Mesodermal cell (in vitro differentiated cells): ENCODE measurements around the gene SUCLG2.

Source experiments
- H3K27ac ChIP-seq: 2 replicates; pipeline ENCODE4 v1.7.0; 2013; ENCODE audit warnings: mild to moderate bottlenecking, low read depth, low read length, moderate library complexity; ENCODE audit not compliant: severe bottlenecking
- H3K36me3 ChIP-seq: 2 replicates; pipeline ENCODE4 v1.7.1; 2013; ENCODE audit warnings: mild to moderate bottlenecking, low read length, moderate library complexity; ENCODE audit not compliant: control insufficient read depth, insufficient read depth
- H3K4me1 ChIP-seq: one replicate; pipeline ENCODE4 v1.7.1; 2013; ENCODE audit warnings: mild to moderate bottlenecking, low read length; ENCODE audit not compliant: insufficient read depth, control insufficient read depth, poor library complexity, severe bottlenecking
- H3K4me3 ChIP-seq: 2 replicates; pipeline ENCODE4 v1.7.0; 2013; ENCODE audit warnings: low read length, control low read depth, mild to moderate bottlenecking; ENCODE audit not compliant: insufficient read depth, poor library complexity, severe bottlenecking; ENCODE audit errors: extremely low read depth
- H3K9me3 ChIP-seq: 2 replicates; pipeline ENCODE4 v1.7.1; 2013; ENCODE audit warnings: mild to moderate bottlenecking, low read length, moderate library complexity; ENCODE audit not compliant: control insufficient read depth
- WGBS, 2 experiments: methylation state at CpG; one replicate each; pipeline ENCODE4 v1.1.5; 2013; ENCODE audit warnings: missing lambda C conversion rate in 2 of 2; ENCODE audit not compliant: insufficient coverage in 2 of 2; 5-methylcytosine and 5-hydroxymethylcytosine counted together

SUCLG2 gene

DNA sequence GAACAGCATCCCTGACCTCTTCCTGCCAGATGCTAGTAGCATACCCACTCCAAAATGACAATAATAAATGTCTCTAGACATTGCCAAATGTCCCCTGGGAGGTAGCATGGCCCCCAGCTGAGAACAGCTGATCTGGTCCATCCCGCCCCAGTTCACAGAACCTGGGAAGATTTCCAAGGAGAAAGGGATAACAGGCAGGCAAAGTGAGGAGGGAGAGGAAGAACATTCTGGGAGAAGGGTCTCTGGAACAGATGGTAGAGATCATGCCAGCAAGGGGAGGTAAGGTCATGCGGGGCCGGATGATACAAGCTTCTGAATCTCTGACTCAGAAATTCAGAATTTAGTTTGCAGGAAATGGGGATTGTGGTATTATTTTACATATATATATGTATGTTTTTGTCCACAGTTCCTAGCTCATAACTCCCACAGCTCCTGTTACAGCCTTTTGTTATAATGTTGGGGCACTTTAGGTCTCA is 192.7 kb downstream of the SUCLG2 start:
- Histone ChIP-seq H3K4me3 (no peak overlapping the region), H3K36me3 (no peaks in the 10 kb centered on the region), H3K9me3 (no peaks in the 10 kb centered on the region), H3K27ac (no peak overlapping the region), H3K4me1 (no peaks in the 10 kb centered on the region)
- WGBS, 2 experiments: 100% methylated on average over 1 of the region's 3 CpGs; no CpG with 5 or more reads in 1 of the 2 experiments

DNA sequence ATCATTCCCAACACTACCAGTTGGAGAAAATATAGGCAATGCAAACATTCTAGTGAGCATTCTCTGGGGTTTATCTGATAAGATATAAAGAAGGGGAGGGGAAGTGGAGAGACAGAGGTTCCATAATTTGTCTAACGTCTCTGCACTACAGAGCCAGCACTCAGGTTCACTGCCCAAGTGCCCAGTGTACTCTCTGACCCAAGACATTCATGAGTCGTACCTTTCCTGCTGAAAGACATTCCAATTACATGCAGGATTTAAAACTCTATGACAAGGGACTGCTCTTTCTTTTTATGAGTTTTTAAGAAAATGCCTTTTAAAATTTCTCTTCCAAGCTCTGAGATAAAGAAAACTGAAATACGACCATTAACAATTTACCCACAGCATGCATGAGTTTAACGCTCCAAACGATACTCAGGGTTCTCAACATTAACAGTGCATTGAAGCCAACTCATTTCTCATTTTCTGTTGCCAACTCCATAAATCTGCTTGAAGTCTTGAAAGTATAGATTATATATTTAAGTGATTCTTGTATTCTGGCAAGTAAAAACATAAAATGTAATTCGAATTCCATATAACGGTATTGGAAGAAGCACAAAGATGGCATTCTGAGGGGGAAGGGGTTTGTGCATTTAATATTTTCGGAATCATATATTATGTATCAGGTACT is 193.4 kb downstream of the SUCLG2 start:
- 86 to 98% methylated on average over 1 to 5 of the region's 8 CpGs for WGBS, 2 experiments
- no peaks in the 10 kb centered on the region for H3K9me3 ChIP-seq
- H3K4me3 ChIP-seq: no peak overlapping the region
- no peaks in the 10 kb centered on the region for H3K4me1 ChIP-seq
- no peak overlapping the region for H3K27ac ChIP-seq
- H3K36me3 ChIP-seq: no peaks in the 10 kb centered on the region

DNA sequence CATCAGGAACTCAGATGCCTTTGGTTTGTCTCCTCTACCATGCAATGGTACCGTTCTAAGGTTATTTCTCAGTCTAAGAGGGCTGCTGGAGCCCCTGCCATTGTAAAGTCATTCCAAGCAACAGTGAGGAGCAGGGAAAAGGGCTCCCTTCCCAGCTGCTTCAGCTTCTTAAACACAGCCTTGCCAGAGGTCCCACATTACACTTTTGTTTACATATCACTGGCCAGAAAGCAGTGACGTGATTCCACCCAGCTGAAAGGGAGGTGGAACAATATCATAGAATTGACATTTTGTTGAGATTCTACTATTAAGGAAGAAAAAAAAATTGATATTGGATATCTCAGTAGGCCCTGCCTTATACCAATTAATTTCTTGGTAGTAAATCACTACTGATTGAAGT is 194.6 kb downstream of the SUCLG2 start:
- Histone ChIP-seq H3K4me3 (no peak overlapping the region), H3K27ac (no peak overlapping the region)
- WGBS, 2 experiments: 100% methylated on average over 1 of the region's 2 CpGs

DNA sequence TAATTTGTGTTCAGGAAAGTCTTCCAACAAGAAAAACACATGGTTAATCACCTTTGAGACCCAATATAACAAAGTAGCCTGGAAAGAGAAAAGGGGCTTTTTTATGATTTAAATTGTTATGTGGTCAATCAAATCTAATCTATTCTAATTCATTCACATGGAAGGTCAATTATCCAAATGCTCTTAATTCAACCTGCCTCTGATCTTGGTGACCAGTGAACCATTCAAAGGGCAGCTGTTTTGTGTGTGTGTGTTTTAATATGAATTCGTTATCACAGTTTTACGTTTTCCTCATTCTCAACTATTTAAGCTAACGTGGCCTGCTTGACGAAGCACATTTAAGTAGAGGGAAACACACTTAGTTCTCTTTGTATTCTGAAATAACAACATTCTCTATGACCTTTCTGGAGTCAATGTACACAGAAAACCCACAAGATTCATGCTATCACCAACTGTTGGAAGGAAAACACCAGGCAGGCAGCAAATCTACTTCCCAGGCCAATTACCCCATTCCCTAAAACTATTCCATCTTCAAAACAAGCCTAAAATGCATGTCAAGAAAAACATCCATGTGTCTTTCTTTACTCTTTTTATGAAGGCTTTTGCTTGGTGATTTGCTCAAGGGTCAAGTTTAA is 195.4 kb downstream of the SUCLG2 start:
- WGBS, 2 experiments: no CpG with 5 or more reads among the region's 4 CpGs
- no peaks in the 10 kb centered on the region for H3K9me3 ChIP-seq
- H3K4me3 ChIP-seq: no peak overlapping the region
- no peaks in the 10 kb centered on the region for H3K36me3 ChIP-seq
- H3K4me1 ChIP-seq: no peaks in the 10 kb centered on the region
- H3K27ac ChIP-seq: no peak overlapping the region

More for the DNA sequence above, 194.6 kb downstream of the SUCLG2 start:
- Histone ChIP-seq H3K9me3 (no peaks in the 10 kb centered on the region), H3K36me3 (no peaks in the 10 kb centered on the region), H3K4me1 (no peaks in the 10 kb centered on the region)

- Histone ChIP-seq H3K4me1 (no peaks in the 10 kb centered on the region), H3K27ac (no peak overlapping the region), H3K9me3 (no peaks in the 10 kb centered on the region), H3K36me3 (no peaks in the 10 kb centered on the region), H3K4me3 (no peak overlapping the region)
- 87 to 100% methylated on average over 1 to 3 of the region's 5 CpGs for WGBS, 2 experiments
Measured at GRCh38 chr3:67458408-67458807, 196.0 kb downstream of the SUCLG2 start.

GRCh38 chr3:67453628-67454027 is 200.8 kb downstream of the SUCLG2 start:
- Histone ChIP-seq H3K4me3 (no peak overlapping the region), H3K4me1 (no peaks in the 10 kb centered on the region), H3K36me3 (no peaks in the 10 kb centered on the region), H3K27ac (no peak overlapping the region), H3K9me3 (no peaks in the 10 kb centered on the region)
- WGBS, 2 experiments: no CpG with 5 or more reads among the region's 3 CpGs

- H3K4me3 ChIP-seq: no peak overlapping the region
- WGBS, 2 experiments: 90 to 91% methylated on average over 2 to 4 of the region's 4 CpGs
- H3K36me3 ChIP-seq: no peaks in the 10 kb centered on the region
- no peaks in the 10 kb centered on the region for H3K9me3 ChIP-seq
- no peaks in the 10 kb centered on the region for H3K4me1 ChIP-seq
- H3K27ac ChIP-seq: no peak overlapping the region
Measured at GRCh38 chr3:67450153-67450552, 204.3 kb downstream of the SUCLG2 start.

- Histone ChIP-seq H3K9me3 (no peaks in the 10 kb centered on the region), H3K4me3 (no peak overlapping the region), H3K4me1 (no peaks in the 10 kb centered on the region), H3K27ac (no peak overlapping the region), H3K36me3 (no peaks in the 10 kb centered on the region)
- 86 to 100% methylated on average over 1 of the region's 1 CpG for WGBS, 2 experiments
Measured at GRCh38 chr3:67447393-67447792, 207.0 kb downstream of the SUCLG2 start.

DNA sequence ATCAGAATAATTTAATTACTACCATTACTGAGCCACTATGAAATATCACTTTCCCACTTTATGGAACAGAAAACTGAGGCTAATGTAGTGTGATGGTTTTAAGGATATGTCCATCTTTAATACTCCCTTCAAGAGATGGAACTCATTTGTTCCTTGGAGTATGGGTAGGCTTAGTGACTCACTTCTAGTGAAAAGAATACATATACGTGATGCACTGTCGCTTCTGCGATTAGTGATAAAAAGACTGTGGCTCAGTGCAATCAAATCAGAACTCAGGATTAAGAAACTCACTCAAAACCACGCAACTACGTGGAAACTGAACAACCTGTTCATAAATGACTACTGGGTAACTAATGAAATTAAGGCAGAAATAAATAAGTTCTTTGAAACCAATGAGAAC is 216.6 kb downstream of the SUCLG2 start:
- WGBS, 2 experiments: 91 to 100% methylated on average over 4 to 5 of the region's 5 CpGs
- H3K4me3 ChIP-seq: no peak overlapping the region
- no peaks in the 10 kb centered on the region for H3K36me3 ChIP-seq
- H3K27ac ChIP-seq: no peak overlapping the region
- no peaks in the 10 kb centered on the region for H3K9me3 ChIP-seq
- H3K4me1 ChIP-seq: no peaks in the 10 kb centered on the region

DNA sequence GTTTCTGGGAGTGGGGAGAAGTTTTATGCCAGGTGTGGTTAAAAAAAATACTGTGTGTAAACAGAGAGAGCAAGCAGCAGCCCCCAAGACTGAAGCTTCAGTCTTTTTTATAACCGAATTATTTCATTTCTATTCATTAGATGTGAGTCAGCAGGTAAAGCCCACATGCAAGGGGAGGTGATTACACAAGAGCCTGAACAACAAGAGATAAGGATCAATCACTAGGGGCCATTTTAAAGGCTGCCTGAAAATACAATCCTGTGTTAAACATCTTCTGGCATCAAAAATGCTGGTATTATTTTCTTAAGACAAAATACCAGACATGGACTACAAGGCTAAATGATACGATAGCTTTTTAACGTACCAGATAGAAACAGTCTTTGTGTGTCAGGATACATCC is 217.3 kb downstream of the SUCLG2 start:
- Histone ChIP-seq H3K36me3 (no peaks in the 10 kb centered on the region), H3K27ac (no peak overlapping the region), H3K4me1 (no peaks in the 10 kb centered on the region), H3K4me3 (no peak overlapping the region), H3K9me3 (no peaks in the 10 kb centered on the region)
- WGBS, 2 experiments: 90% methylated on average over 3 of the region's 3 CpGs; no CpG with 5 or more reads in 1 of the 2 experiments

DNA sequence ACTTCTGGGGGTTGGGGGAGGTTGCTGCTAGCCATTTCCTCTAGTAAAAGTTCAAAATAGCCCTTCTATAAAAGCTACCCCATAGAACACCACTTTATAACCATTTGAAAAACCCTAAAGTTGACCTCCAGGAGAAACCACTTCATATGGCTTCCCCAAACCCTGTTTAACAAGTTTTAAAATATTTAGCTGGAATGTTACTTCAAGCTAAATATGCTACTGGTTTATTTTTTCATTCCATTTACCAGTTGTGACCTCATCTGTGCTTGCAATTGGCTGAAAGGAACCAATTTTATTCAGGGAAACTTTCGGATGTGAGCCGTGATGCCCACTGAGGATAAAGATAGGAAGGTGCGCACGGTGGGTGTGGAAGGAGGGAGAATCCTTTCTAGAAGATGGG is 221.3 kb downstream of the SUCLG2 start:
- WGBS, 2 experiments: 94 to 95% methylated on average over 4 of the region's 4 CpGs
- Histone ChIP-seq H3K4me3 (no peak overlapping the region), H3K4me1 (no peaks in the 10 kb centered on the region), H3K36me3 (no peaks in the 10 kb centered on the region), H3K9me3 (no peaks in the 10 kb centered on the region), H3K27ac (no peak overlapping the region)
